ENCODE measurements around the gene HCRTR2. TPM values are rescaled to one million over a fixed set of nuclear protein-coding genes. Genes with fewer than 3 reads are reported as not detected.
"Not testable (repeated sequence)": the region's sequence is repeated elsewhere in the genome, so short reads cannot be mapped to it uniquely, and the experiment has no call there.

Gene HCRTR2
- total RNA-seq, result not detected

GRCh38 chr6:55174211-55175026, at the start of gene HCRTR2:
Gene HCRTR2, plus strand, starts transcription at chr6:55174515. Its CDS starts 73 bp downstream, at chr6:55174588.
- peaks cover 11% of the 10 kb centered on the region for H3K27me3 ChIP-seq (ENCODE audit: insufficient read depth, low read length)
- H3K9me3 ChIP-seq (ENCODE audit: low read depth, low read length), result no peaks in the 10 kb centered on the region
- H3K4me1 ChIP-seq (ENCODE audit: insufficient read depth, low read length), result no peaks in the 10 kb centered on the region
- H3K4me3 ChIP-seq (ENCODE audit: low read length), result no peak within 1 kb of the TSS

- no peaks in the 10 kb centered on the region for H3K4me1 ChIP-seq (ENCODE audit: insufficient read depth, low read length)
- no peaks in the 10 kb centered on the region for H3K9me3 ChIP-seq (ENCODE audit: low read depth, low read length)
- H3K27me3 ChIP-seq (ENCODE audit: insufficient read depth, low read length), result no peaks in the 10 kb centered on the region
- no peak overlapping the region for H3K4me3 ChIP-seq (ENCODE audit: low read length)
Observed at GRCh38 chr6:55130806-55131324, 43.5 kb upstream of the HCRTR2 start.

GRCh38 chr6:55131616-55132015, 42.7 kb upstream of the HCRTR2 start:
- H3K4me3 ChIP-seq (ENCODE audit: low read length), result no peak overlapping the region
- no peaks in the 10 kb centered on the region for H3K27me3 ChIP-seq (ENCODE audit: insufficient read depth, low read length)
- H3K9me3 ChIP-seq (ENCODE audit: low read depth, low read length), result no peaks in the 10 kb centered on the region
- no peaks in the 10 kb centered on the region for H3K4me1 ChIP-seq (ENCODE audit: insufficient read depth, low read length)

GRCh38 chr6:55136916-55137315, 37.4 kb upstream of the HCRTR2 start:
- no peaks in the 10 kb centered on the region for H3K27me3 ChIP-seq (ENCODE audit: insufficient read depth, low read length)
- no peaks in the 10 kb centered on the region for H3K4me1 ChIP-seq (ENCODE audit: insufficient read depth, low read length)
- no peak overlapping the region for H3K4me3 ChIP-seq (ENCODE audit: low read length)
- no peaks in the 10 kb centered on the region for H3K9me3 ChIP-seq (ENCODE audit: low read depth, low read length)

GRCh38 chr6:55137929-55138693, 36.2 kb upstream of the HCRTR2 start:
- Histone ChIP-seq H3K27me3 (ENCODE audit: insufficient read depth, low read length) (no peaks in the 10 kb centered on the region), H3K9me3 (ENCODE audit: low read depth, low read length) (no peaks in the 10 kb centered on the region), H3K4me3 (ENCODE audit: low read length) (no peak overlapping the region), H3K4me1 (ENCODE audit: insufficient read depth, low read length) (no peaks in the 10 kb centered on the region)

- Histone ChIP-seq H3K4me3 (ENCODE audit: low read length) (no peak overlapping the region), H3K27me3 (ENCODE audit: insufficient read depth, low read length) (no peaks in the 10 kb centered on the region), H3K9me3 (ENCODE audit: low read depth, low read length) (no peaks in the 10 kb centered on the region), H3K4me1 (ENCODE audit: insufficient read depth, low read length) (no peaks in the 10 kb centered on the region)
Observed at GRCh38 chr6:55141611-55142010, 32.7 kb upstream of the HCRTR2 start.

GRCh38 chr6:55142610-55143009, 31.7 kb upstream of the HCRTR2 start:
- no peaks in the 10 kb centered on the region for H3K27me3 ChIP-seq (ENCODE audit: insufficient read depth, low read length)
- no peak overlapping the region for H3K4me3 ChIP-seq (ENCODE audit: low read length)
- no peaks in the 10 kb centered on the region for H3K4me1 ChIP-seq (ENCODE audit: insufficient read depth, low read length)
- H3K9me3 ChIP-seq (ENCODE audit: low read depth, low read length), result no peaks in the 10 kb centered on the region

GRCh38 chr6:55153284-55153683, 21.0 kb upstream of the HCRTR2 start:
- H3K4me1 ChIP-seq (ENCODE audit: insufficient read depth, low read length), result no peaks in the 10 kb centered on the region
- H3K4me3 ChIP-seq (ENCODE audit: low read length), result no peak overlapping the region
- peaks cover 5% of the 10 kb centered on the region for H3K9me3 ChIP-seq (ENCODE audit: low read depth, low read length)
- H3K27me3 ChIP-seq (ENCODE audit: insufficient read depth, low read length), result no peaks in the 10 kb centered on the region

- H3K27me3 ChIP-seq (ENCODE audit: insufficient read depth, low read length); H3K4me1 ChIP-seq (ENCODE audit: insufficient read depth, low read length); H3K9me3 ChIP-seq (ENCODE audit: low read depth, low read length); H3K4me3 ChIP-seq (ENCODE audit: low read length): not testable (repeated sequence)
Observed at GRCh38 chr6:55158784-55159183, 15.5 kb upstream of the HCRTR2 start.

GRCh38 chr6:55167860-55168259, 6.5 kb upstream of the HCRTR2 start:
- no peak overlapping the region for H3K4me3 ChIP-seq (ENCODE audit: low read length)

GRCh38 chr6:55175078-55176049, 1.0 kb downstream of the HCRTR2 start:
- Histone ChIP-seq H3K4me3 (ENCODE audit: low read length) (no peak overlapping the region), H3K27me3 (ENCODE audit: insufficient read depth, low read length) (peaks cover 11% of the 10 kb centered on the region), H3K9me3 (ENCODE audit: low read depth, low read length) (no peaks in the 10 kb centered on the region), H3K4me1 (ENCODE audit: insufficient read depth, low read length) (no peaks in the 10 kb centered on the region)

More at GRCh38 chr6:55167860-55168259, 6.5 kb upstream of the HCRTR2 start:
- Histone ChIP-seq H3K4me1 (ENCODE audit: insufficient read depth, low read length) (no peaks in the 10 kb centered on the region), H3K9me3 (ENCODE audit: low read depth, low read length) (no peaks in the 10 kb centered on the region), H3K27me3 (ENCODE audit: insufficient read depth, low read length) (no peaks in the 10 kb centered on the region)

- Histone ChIP-seq H3K9me3 (ENCODE audit: low read depth, low read length) (no peaks in the 10 kb centered on the region), H3K4me1 (ENCODE audit: insufficient read depth, low read length) (no peaks in the 10 kb centered on the region), H3K27me3 (ENCODE audit: insufficient read depth, low read length) (peaks cover 11% of the 10 kb centered on the region), H3K4me3 (ENCODE audit: low read length) (no peak overlapping the region)
Observed at GRCh38 chr6:55176958-55177357, 2.6 kb downstream of the HCRTR2 start.

- no peaks in the 10 kb centered on the region for H3K4me1 ChIP-seq (ENCODE audit: insufficient read depth, low read length)
- H3K9me3 ChIP-seq (ENCODE audit: low read depth, low read length), result no peaks in the 10 kb centered on the region
- no peak overlapping the region for H3K4me3 ChIP-seq (ENCODE audit: low read length)
- peaks cover 3% of the 10 kb centered on the region for H3K27me3 ChIP-seq (ENCODE audit: insufficient read depth, low read length)
Observed at GRCh38 chr6:55180258-55180657, 5.9 kb downstream of the HCRTR2 start.

GRCh38 chr6:55182016-55182650, 7.8 kb downstream of the HCRTR2 start:
- Histone ChIP-seq H3K4me3 (ENCODE audit: low read length) (no peak overlapping the region), H3K9me3 (ENCODE audit: low read depth, low read length) (no peaks in the 10 kb centered on the region), H3K4me1 (ENCODE audit: insufficient read depth, low read length) (no peaks in the 10 kb centered on the region), H3K27me3 (ENCODE audit: insufficient read depth, low read length) (no peaks in the 10 kb centered on the region)
